Gastroesophageal sphincter (tissue), 4 donors: ENCODE measurements around the gene ALS2. TPM values are rescaled to one million over a fixed set of nuclear protein-coding genes. Genes with fewer than 3 reads are reported as not detected.

Source experiments
- ATAC-seq: fragments of 150-250 bp; one replicate; pipeline ENCODE4 v1.9.1; 2016; ENCODE audit warnings: mild to moderate bottlenecking, moderate library complexity
- H3K27ac ChIP-seq, 4 donors: fragments of 200-600 bp; sonication (generic) in 3 of 4; 1 replicate in 3 of 4; 2 replicates in 1 of 4; pipeline ENCODE4 v1.5.1; 2016 to 2019
- H3K27me3 ChIP-seq: fragments of 200-600 bp; sonication (generic); one replicate; pipeline ENCODE4 v1.5.1; 2019
- H3K36me3 ChIP-seq, 2 donors: fragments of 200-600 bp; sonication (generic); one replicate each; pipeline ENCODE4 v1.5.1; 2019; ENCODE audit warnings: control low read depth in 1 of 2
- H3K4me1 ChIP-seq, 3 donors: fragments of 200-600 bp; sonication (generic); 1 replicate in 2 of 3; 2 replicates in 1 of 3; pipeline ENCODE4 v1.5.1; 2016 to 2019; ENCODE audit warnings: control low read depth in 2 of 3
- H3K4me3 ChIP-seq, 2 donors: fragments of 200-600 bp; sonication (generic); one replicate each; pipeline ENCODE4 v1.5.1; 2019; ENCODE audit warnings: mild to moderate bottlenecking in 1 of 2, moderate library complexity in 1 of 2
- H3K9me3 ChIP-seq, 3 donors: fragments of 200-600 bp; sonication (generic); one replicate each; pipeline ENCODE4 v1.5.1; 2017 to 2019; ENCODE audit warnings: control low read depth in 2 of 3
- CTCF ChIP-seq, 4 experiments: fragments of 200-600 bp in 2 of 4; fragments of 450-650 bp in 2 of 4; sonication (generic) in 1 of 4; IDR thresholded peaks; one replicate each; pipeline ENCODE4 v1.5.1; 2017 to 2019; ENCODE audit warnings: antibody characterized with exemption in 4 of 4, mild to moderate bottlenecking in 2 of 4, moderate library complexity in 2 of 4
- EP300 ChIP-seq: sonication (generic); formaldehyde crosslinking; IDR thresholded peaks from one replicate; pipeline ENCODE4 v1.6.1; 2017; ENCODE audit warnings: antibody characterized with exemption, mild to moderate bottlenecking
- POLR2A ChIP-seq, 2 donors: fragments of 450-650 bp; IDR thresholded peaks; one replicate each; pipeline ENCODE4 v1.6.1; 2017; ENCODE audit warnings: antibody characterized with exemption in 2 of 2, mild to moderate bottlenecking in 2 of 2, moderate library complexity in 1 of 2
- POLR2AphosphoS5 ChIP-seq: sonication (generic); formaldehyde crosslinking; IDR thresholded peaks from one replicate; pipeline ENCODE4 v1.6.1; 2017; ENCODE audit warnings: antibody characterized with exemption
- WGBS, 2 donors: methylation state at CpG; one replicate each; pipeline ENCODE4 v1.1.5; 2018; ENCODE audit warnings: low coverage in 1 of 2; 5-methylcytosine and 5-hydroxymethylcytosine counted together
- total RNA-seq, 4 donors: library from RNA; depleted of rRNA; stranded (reverse); fragments of >200 nt; gene quantifications; one replicate each; pipeline ENCODE4 v1.1.0, GENCODE V29; 2016

ALS2 gene
- total RNA-seq, 4 donors from 2014 or later: 15.2 to 26.7 (median 20.8) TPM

DNA sequence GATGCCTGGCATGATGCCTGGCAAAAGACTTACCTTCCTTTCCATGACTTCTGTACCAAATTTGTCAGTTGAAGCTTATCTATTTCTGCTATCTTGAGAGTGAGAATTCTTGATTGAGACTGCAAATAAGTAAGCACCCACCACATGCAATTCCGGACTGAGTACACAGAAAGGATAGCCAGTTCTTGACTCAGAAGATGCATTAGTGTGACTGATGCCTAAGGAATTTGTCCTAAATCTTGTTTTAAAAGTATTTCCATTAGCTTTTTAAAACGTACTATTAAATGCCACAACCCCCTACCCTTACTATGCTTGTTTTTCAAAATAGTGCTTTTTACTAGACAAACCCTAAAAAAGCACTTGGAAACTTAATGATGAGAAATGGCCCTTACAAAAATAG is 82.8 kb downstream of the ALS2 start:
- TF ChIP-seq CTCF (IDR thresholded peaks at IDR 0.05): no peak
- TF ChIP-seq POLR2A (IDR thresholded peaks at IDR 0.05): no peak
- TF ChIP-seq POLR2AphosphoS5: no peak
- no peak for TF ChIP-seq EP300
- no peak overlapping the region for H3K4me3 ChIP-seq
- peaks cover 0 to 26% of the 10 kb centered on the region in 2 donors for H3K36me3 ChIP-seq
- H3K4me1 ChIP-seq: peaks cover 0 to 15% (median 0%) of the 10 kb centered on the region in 3 donors
- H3K27me3 ChIP-seq: no peaks in the 10 kb centered on the region
- peak; percentile 57 for ATAC-seq
- H3K9me3 ChIP-seq: no peaks in the 10 kb centered on the region
- H3K27ac ChIP-seq: peak overlapping the region in 3 of 4 donors; percentile 5 to 30 (median 15)
- WGBS, 2 donors: 28 to 42% methylated on average over 2 of the region's 2 CpGs

GRCh38 chr2:201696151-201696659 is 84.5 kb downstream of the ALS2 start:
- H3K4me3 ChIP-seq: no peak overlapping the region
- TF ChIP-seq POLR2AphosphoS5: no peak
- TF ChIP-seq EP300: no peak
- TF ChIP-seq POLR2A (IDR thresholded peaks at IDR 0.05): no peak
- no peak for TF ChIP-seq CTCF (IDR thresholded peaks at IDR 0.05)
- ATAC-seq: no peak
- H3K27me3 ChIP-seq: no peaks in the 10 kb centered on the region
- no peaks in the 10 kb centered on the region for H3K9me3 ChIP-seq
- 35 to 50% methylated on average over 6 of the region's 6 CpGs for WGBS, 2 donors
- H3K27ac ChIP-seq: no peak overlapping the region
- peaks cover 0 to 15% (median 0%) of the 10 kb centered on the region in 3 donors for H3K4me1 ChIP-seq
- H3K36me3 ChIP-seq: peaks cover 0 to 9% of the 10 kb centered on the region in 2 donors

DNA sequence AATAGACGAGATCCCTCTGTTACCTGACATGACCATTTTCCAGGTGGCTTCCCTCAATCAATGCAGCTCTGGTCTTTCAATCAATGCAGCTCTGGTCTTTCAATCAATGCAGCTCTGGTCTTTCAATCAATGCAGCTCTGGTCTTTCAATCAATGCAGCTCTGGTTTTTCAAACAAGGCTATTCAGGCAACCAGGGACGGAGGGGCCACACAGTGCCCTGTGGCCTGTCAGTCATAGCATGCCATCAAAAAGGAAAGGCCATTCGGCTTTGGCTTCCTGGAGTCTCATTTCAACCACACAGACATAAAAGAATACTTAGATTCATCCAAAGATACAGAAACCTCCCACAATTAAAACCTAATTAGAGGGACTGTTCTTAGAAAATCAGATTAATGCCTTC is 95.6 kb downstream of the ALS2 start:
- Histone ChIP-seq H3K27me3 (peaks cover 5% of the 10 kb centered on the region), H3K4me1 (no peaks in the 10 kb centered on the region), H3K27ac (no peak overlapping the region), H3K36me3 (no peaks in the 10 kb centered on the region), H3K4me3 (no peak overlapping the region), H3K9me3 (no peaks in the 10 kb centered on the region)
- 68% methylated on average over 2 of the region's 3 CpGs; no CpG with 5 or more reads in 1 of the 2 donors for WGBS, 2 donors
- ATAC-seq: no peak
- no peak for TF ChIP-seq CTCF (IDR thresholded peaks at IDR 0.05)
- no peak for TF ChIP-seq POLR2A (IDR thresholded peaks at IDR 0.05)
- no peak for TF ChIP-seq EP300
- TF ChIP-seq POLR2AphosphoS5: no peak

GRCh38 chr2:201680743-201681142 is 100.0 kb downstream of the ALS2 start:
- TF ChIP-seq POLR2AphosphoS5 (no peak), CTCF (IDR thresholded peaks at IDR 0.05) (no peak), POLR2A (IDR thresholded peaks at IDR 0.05) (no peak), EP300 (no peak)
- no peak for ATAC-seq
- H3K9me3 ChIP-seq: no peaks in the 10 kb centered on the region
- H3K4me1 ChIP-seq: no peaks in the 10 kb centered on the region
- no peak overlapping the region for H3K4me3 ChIP-seq
- no peaks in the 10 kb centered on the region for H3K36me3 ChIP-seq
- H3K27me3 ChIP-seq: peaks cover 5% of the 10 kb centered on the region
- no peak overlapping the region for H3K27ac ChIP-seq
- WGBS, 2 donors: 47 to 64% methylated on average over 3 to 8 of the region's 9 CpGs

DNA sequence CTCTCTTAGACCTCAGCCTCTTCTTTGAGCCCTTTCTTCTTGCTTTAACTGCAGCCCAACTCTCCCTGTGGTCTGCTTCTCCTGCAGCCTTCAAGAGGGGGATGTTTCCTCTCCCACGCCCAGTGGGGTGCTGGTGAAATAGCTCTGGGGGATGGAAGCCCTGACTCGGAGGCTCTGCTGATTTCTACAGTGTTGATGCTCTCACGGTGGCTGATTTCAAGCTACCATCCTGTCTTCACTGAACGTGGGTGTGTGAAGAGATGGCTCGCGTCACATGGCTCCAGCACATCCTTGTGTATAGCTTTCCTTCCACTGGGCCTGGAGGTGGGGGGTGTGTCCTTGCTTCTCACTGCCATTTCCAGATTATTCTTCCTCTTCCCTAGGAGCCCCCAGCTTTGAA is 102.3 kb downstream of the ALS2 start:
- ATAC-seq: no peak
- Histone ChIP-seq H3K27ac (no peak overlapping the region), H3K4me1 (no peaks in the 10 kb centered on the region), H3K4me3 (no peak overlapping the region), H3K9me3 (no peaks in the 10 kb centered on the region), H3K27me3 (peaks cover 5% of the 10 kb centered on the region), H3K36me3 (no peaks in the 10 kb centered on the region)
- no peak for TF ChIP-seq EP300
- TF ChIP-seq POLR2A (IDR thresholded peaks at IDR 0.05): no peak
- no peak for TF ChIP-seq POLR2AphosphoS5
- TF ChIP-seq CTCF (IDR thresholded peaks at IDR 0.05): no peak
- 45% methylated on average over 5 of the region's 6 CpGs; no CpG with 5 or more reads in 1 of the 2 donors for WGBS, 2 donors
